ENCODE results near the gene OAS2.

Gene OAS2

GRCh38 chr12:112973011-112973735 is 5.1 kb upstream of the OAS2 start:
- no peak for DNase-seq (ENCODE audit: low read depth)
- TF ChIP-seq CTCF (conservative IDR thresholded peaks at IDR 0.05; ENCODE audit: low read depth, low read length), result no peak
- no peak overlapping the region for H3K4me3 ChIP-seq (ENCODE audit: low read length)

GRCh38 chr12:112973818-112974231 is 4.5 kb upstream of the OAS2 start:
- TF ChIP-seq CTCF (conservative IDR thresholded peaks at IDR 0.05; ENCODE audit: low read depth, low read length), result no peak
- no peak for DNase-seq (ENCODE audit: low read depth)
- H3K4me3 ChIP-seq (ENCODE audit: low read length), result no peak overlapping the region

- no peak for DNase-seq (ENCODE audit: low read depth)
- TF ChIP-seq CTCF (conservative IDR thresholded peaks at IDR 0.05; ENCODE audit: low read depth, low read length), result no peak
- no peak overlapping the region for H3K4me3 ChIP-seq (ENCODE audit: low read length)
Measured at GRCh38 chr12:112974904-112975303, 3.4 kb upstream of the OAS2 start.

GRCh38 chr12:112977139-112977538 is 1.2 kb upstream of the OAS2 start:
- no peak overlapping the region for H3K4me3 ChIP-seq (ENCODE audit: low read length)
- no peak for DNase-seq (ENCODE audit: low read depth)
- TF ChIP-seq CTCF (conservative IDR thresholded peaks at IDR 0.05; ENCODE audit: low read depth, low read length), result no peak

GRCh38 chr12:112977641-112978040 is 678 bp upstream of the OAS2 start:
- no peak overlapping the region for H3K4me3 ChIP-seq (ENCODE audit: low read length)
- no peak for TF ChIP-seq CTCF (conservative IDR thresholded peaks at IDR 0.05; ENCODE audit: low read depth, low read length)
- no peak for DNase-seq (ENCODE audit: low read depth)

- TF ChIP-seq CTCF (conservative IDR thresholded peaks at IDR 0.05; ENCODE audit: low read depth, low read length), result no peak
- no peak for DNase-seq (ENCODE audit: low read depth)
- no peak overlapping the region for H3K4me3 ChIP-seq (ENCODE audit: low read length)
Measured at GRCh38 chr12:112979041-112979680, 842 bp downstream of the OAS2 start.
